Hindlimb muscle (tissue), 1 donor: ENCODE data around the gene INPP5A. TPM values are rescaled to one million over a fixed set of nuclear protein-coding genes. Genes with fewer than 3 reads are reported as not detected.

Source experiments
- DNase-seq: peaks from one replicate; pipeline ENCODE4 v3.0.0-alpha.2; 2013
- polyA plus RNA-seq: library from polyadenylated mRNA; unstranded; fragments of 120-200 nt; gene quantifications from one replicate; pipeline ENCODE4 v1.2.1, GENCODE V29; 2013; ENCODE audit not compliant: insufficient read length

Gene INPP5A
- polyA plus RNA-seq, 1 donor, result 57.4 TPM

DNA sequence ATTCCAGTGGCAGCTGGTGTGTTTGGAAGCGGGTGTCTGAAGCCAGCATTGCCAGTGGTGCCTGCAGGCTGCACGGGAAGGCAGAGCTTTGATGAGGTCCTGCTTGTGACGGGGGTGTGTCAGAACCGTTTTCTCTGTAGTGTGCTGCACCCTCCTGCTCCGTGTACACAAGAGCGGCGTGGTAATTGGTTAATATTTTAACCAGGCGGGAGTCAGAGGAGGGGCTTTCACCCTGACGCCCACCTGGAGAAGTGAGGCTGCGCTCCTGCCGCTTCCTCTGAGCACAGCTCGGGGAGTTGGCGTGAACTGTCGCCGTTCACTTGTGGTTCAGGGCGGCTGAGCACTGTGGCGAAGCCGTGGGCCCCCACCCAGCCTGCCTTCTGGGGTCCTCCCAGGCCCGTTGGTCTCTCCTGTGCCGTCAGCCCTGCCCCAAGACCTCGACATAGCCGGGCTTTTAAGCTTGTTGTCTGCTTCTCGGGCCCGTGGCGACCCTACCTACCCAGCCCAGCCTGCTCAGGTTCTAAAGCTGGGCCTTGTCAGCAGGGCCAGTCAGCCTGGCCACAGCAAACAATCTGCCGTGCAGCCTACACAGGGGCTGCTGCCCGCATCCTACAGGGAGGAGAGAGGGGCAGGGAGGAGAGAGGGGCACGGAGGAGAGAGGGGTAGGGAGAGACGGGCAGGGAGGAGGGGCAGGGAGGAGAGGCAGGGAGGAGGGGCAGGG, 236.8 kb downstream of the INPP5A start:
- no peak for DNase-seq

DNA sequence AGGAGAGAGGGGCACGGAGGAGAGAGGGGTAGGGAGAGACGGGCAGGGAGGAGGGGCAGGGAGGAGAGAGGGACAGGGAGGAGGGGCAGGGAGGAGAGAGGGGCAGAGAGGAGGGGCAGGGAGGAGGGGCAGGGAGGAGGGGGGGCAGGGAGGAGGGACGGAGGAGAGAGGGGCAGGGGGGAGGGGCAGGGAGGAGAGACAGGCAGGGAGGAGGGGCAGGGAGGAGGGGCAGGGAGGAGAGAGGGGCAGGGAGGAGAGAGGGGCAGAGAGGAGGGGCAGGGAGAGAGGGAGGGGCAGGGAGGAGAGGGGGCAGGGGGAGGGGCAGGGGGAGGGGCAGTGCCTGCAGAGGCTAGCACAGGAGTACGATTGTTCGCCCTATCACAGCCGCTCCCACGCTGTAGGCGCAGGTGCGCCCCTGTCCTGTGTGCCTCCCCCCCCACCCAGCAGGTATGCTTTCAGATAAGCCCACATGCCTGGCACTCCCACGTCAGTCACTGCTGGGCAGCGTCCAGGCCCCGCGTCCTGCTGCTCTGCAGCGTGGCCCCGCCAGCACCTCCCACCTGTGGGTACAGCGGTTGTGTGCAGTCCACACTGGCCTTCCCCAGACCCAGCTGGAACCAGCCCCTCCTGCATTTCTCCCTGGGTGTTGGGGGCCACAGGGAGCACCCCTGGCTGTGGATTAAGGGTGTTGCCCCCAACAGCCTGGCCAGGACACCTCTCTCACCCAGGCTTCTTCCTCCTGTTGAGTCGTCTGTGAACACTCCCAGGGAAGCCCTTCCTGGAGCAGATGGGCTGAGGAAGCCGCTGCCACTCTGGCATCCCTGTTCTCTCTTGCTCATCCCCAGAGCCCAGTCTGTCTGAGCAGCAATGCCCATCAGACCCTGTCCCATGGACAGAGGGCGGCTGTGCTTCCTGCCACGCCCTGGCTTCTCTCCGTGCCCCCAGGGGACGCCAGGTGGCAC, 237.6 kb downstream of the INPP5A start:
- no peak for DNase-seq

DNA sequence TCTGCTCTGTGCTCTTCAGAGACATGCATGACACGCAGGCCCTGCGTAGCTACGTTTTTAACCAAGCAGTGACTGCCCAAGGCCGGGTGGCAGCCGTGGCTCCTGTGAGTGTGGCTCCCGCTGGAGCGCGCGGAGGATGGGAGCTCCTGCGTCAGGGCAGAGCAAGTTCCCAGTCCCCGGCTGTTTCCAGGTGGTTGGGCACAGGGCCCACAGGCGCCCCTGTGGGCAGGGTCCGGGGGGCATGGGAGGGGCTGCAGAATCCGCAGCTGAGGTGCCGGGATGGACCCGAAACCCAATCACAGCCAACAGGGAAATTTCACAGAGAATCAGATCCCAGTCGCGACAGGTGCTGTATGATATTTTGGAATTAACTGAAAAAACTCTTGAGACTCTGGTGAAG, 238.6 kb downstream of the INPP5A start:
- no peak for DNase-seq

- no peak for DNase-seq
Measured at GRCh38 chr10:132776821-132777220, 239.2 kb downstream of the INPP5A start.

DNA sequence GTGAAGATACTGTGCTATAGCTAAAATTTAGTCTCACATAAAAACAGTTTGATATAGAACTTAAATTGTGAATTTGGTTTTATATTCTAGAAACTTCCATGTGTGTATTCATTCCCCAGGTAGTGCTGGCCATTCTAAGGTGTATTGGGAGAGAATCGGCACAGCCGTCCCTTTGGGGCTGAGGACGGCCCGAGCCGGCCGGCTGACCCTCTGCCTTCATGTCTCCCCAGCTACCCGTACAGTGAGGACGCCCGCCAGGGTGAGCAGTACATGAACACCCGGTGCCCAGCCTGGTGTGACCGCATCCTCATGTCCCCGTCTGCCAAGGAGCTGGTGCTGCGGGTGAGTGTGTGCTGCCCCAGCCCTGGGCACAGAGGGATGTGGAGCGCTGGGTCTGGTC, 239.9 kb downstream of the INPP5A start:
- DNase-seq, result no peak

- no peak for DNase-seq
Measured at GRCh38 chr10:132779549-132780294, 242.1 kb downstream of the INPP5A start.

GRCh38 chr10:132780356-132780755, 242.8 kb downstream of the INPP5A start:
- DNase-seq, result no peak

DNA sequence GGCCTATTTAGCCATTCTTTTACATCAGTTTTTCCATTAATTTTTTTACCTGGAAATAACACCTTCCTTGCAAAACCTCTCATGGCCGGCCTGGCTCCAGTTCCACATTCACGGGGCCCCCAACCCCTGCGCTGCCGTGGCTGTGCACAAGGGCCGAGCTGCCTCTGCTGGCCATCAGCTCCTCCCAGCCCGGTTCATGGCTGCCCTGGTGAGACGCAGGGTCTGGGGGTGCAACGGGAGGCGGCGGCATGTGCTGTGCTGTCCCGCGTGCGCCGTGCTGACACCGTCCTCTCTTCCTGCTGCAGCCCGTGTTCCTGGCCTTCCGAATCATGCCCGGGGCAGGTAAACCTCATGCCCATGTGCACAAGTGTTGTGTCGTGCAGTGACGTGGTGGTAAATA, 244.0 kb downstream of the INPP5A start:
- DNase-seq, result no peak

DNA sequence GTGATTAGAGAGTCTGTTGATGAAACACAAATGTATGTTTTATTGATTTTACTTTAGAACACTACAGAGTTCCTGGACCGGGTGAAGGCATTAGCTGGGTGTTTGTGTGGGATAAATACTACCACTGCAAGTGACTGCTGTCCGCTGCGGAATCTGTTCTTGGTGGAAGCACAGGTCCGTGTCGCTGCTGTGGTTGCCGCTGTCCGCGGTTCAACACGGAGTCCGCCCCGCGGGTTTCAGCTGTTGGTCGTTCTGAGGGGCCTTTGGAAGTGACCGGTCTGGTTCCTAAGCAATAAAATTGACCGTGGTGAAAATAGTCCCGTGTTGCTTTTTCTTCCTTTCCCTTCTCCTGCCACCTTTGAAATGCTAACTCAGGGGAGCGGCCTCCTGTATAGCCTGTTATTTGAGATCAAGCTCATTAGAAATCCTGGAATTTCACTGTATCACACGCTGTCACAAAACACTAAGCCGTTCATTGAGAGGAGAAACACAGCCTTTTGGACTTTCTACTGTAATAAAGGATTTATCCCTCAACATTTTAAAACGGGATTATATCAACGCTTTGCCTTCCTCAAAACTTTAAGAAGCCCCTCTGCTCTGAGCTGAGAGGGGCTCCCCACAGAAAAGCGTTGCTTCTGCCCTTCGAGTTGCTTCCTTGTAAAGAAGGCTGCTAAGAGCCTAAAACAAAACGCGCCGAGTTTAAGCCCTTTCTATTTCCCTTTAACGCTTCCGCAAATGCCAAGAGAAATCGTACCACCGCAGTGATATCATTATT, 245.8 kb downstream of the INPP5A start:
- DNase-seq, result no peak

DNA sequence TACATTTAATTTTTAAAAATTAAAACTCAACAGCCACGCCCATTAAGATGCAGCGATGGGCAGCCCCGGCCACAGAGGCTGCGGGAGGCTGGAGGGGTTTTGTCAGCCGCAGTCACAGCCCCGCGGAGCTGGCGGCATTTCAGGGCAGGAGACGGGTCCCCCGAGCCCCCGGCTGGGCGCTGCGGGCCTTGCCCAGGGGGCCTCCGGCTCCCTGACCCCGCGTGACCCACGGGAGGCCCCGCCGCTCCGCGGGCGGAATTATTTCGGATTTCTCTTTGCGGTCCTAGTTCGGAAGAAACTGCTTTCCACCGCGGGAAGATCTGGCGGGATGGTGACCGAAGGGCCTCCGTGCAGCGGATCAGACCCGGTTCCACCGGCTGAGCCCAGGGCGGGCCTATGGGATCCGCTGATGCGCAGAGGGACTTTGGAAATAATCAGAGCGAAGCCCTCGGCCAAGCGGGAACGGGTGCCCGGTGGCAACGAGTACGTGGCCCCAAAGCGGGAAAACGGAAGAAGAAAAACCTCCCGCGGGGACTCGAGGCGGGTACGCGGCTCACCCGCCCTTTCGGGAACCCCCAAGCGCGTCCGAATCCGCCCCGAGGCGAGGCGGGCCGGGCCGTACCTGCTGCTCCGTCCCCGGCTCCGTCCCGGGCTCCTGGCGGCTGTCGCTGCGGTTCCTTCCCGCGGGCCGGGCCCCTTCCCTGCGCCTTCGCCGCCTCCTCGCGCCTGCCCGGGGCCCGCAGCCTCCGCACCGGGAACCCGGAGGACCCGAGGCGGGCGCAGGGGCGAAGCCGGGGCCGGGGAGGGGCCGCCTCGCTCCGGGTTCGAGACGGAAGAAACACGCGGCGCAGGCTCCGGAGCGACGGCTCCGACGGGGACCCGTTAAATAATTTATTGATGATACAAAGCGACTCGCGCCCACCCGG, 246.6 kb downstream of the INPP5A start:
- no peak for DNase-seq

- no peak for DNase-seq
Measured at GRCh38 chr10:132784866-132785722, 247.5 kb downstream of the INPP5A start.

DNA sequence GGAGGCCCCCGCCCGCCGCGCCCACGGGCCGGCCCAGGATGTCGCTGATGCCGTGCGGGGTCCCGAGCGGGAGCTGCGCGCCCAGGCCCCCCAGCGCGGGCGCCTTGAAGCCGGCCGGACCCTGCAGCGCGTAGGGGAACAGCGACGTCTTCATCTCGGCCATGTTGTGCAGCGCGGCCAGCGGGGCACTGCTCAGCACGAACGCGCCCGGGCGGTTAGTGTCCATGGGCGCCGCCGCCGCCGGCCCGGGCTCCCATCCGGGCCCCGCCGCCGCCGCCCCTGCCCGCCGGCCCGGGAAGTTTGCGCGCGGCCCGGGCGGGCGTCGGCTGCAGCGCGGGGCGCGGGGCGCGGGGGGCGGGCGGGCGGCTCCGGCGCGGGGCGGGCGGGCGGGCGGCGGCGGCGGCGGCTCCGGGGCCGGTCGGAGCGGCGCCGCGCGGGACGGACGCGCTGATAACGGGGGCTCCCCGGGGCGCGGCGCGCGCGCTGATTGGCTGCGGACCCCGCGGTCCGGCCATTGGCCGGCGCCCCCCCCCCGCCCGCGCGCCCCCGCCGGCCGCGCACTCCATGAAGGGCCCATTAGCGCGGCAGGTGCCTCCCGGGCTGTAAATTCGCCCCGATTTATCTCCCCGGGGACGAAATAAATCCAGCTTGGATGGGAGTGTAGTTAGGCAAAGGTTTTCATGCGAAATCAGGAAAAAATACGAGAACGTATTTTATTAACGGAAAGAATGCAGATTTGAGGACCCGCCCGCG, 248.3 kb downstream of the INPP5A start, which contains the start of gene NKX6-2:
Gene NKX6-2, minus strand, starts transcription at position 425 of the 753 bp plus-strand sequence. Its CDS starts 199 bp downstream, at position 226.
- DNase-seq, result no peak

GRCh38 chr10:132786476-132786883, 248.9 kb downstream of the INPP5A start:
- no peak for DNase-seq

- no peak for DNase-seq
Measured at GRCh38 chr10:132786884-132787494, 249.4 kb downstream of the INPP5A start.

DNA sequence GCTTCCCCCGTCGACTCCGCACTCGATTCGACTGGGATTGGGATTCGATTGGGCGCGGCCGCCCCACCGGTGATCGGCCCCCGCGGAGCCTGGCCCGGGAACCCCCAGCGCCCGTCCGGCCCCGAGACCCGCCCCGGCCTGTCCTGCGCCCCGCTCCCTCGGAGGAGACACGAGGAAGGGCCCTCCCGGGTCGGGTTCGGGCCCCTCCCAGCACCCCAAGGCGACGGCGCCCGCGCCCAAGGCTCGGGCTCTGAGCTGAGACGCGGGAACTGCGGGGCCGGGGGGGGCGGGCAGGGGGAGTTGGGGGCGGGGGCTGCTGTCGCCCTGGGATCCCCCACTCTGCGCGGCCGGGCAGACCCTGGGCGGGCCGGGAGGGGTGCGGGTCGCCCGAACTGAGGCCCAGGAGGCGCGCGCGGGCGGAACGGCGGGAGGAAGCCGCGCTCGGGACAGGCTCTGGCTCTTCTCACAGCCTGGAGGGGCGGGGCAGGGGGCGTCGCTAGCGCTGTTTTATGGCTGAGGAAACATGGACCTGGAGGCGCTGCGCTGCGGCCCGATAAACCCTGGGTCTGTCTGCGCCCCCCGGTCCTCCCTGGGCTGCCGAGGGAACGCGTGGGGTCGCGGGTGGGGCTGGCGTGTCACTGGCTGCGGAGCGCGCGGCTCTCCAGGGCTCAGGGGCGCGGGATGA, 250.1 kb downstream of the INPP5A start:
- no peak for DNase-seq

DNA sequence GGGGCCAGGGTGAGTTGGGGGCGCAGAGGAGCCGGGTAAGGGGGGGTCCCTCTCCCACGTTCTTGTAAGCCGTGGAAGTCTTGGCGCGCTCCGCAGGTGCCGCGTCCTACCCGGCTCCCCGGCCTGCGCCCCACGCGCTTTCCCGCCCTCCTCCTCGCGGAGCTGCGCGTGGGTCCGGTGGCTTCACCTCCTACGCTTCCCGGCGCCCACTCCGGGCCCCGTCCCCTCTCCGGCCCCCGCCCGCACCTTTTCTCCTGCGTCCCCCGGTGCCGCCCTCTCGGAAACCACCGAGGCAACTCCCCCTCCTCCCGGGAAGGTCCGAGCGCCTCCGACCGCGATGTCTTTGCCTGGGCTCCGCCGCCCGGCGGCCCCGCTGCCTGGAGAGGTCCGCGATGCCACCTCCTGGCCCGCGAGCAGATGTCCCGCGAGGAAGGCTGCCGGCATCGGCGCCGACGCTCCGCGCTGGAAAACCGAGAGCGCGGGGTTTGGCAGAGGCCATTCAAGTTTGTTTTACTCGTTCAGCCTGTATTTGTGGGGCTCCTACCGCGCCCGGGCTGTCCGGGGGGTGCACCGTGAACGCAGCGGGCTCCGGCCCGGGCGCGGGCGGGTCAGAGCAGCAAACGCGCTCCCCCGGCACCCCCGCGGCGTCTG, 250.7 kb downstream of the INPP5A start:
- DNase-seq, result no peak

GRCh38 chr10:132788831-132789219, 251.2 kb downstream of the INPP5A start:
- DNase-seq, result no peak
